Sigmoid colon (tissue), 4 donors: ENCODE data around the gene DCLK2.

Source experiments
- CTCF ChIP-seq, 4 experiments: fragments of 450-650 bp in 3 of 4; fragments of 200-600 bp in 1 of 4; IDR thresholded peaks; one replicate each; pipeline ENCODE4 v1.5.1; 2016 to 2019; ENCODE audit warnings: antibody characterized with exemption in 4 of 4, mild to moderate bottlenecking in 3 of 4, moderate library complexity in 2 of 4
- EP300 ChIP-seq, 4 donors: sonication (generic); formaldehyde crosslinking; IDR thresholded peaks; one replicate each; pipeline ENCODE4 v1.6.1; 2017; ENCODE audit warnings: antibody characterized with exemption in 4 of 4
- POLR2AphosphoS5 ChIP-seq, 4 donors: sonication (generic); formaldehyde crosslinking; IDR thresholded peaks; one replicate each; pipeline ENCODE4 v1.6.1; 2017; ENCODE audit warnings: antibody characterized with exemption in 4 of 4

GRCh38 chr4:150238591-150238990 is 160.3 kb downstream of the DCLK2 start:
- no peak for TF ChIP-seq CTCF (IDR thresholded peaks at IDR 0.05)
- TF ChIP-seq POLR2AphosphoS5 (IDR thresholded peaks at IDR 0.05): no peak
- no peak for TF ChIP-seq EP300 (IDR thresholded peaks at IDR 0.05)
